Choroid plexus epithelial cell (primary cell): ENCODE data around the gene MEF2A.
"Not testable (repeated sequence)": the region's sequence is repeated elsewhere in the genome, so short reads cannot be mapped to it uniquely, and the experiment has no call there.

Source experiments
- DNase-seq: peaks from one replicate; pipeline ENCODE4 v3.0.0-alpha.2; 2010; ENCODE audit warnings: low read depth
- H3K4me3 ChIP-seq: 2 replicates; pipeline ENCODE4 v1.5.1; 2011; ENCODE audit warnings: low read depth, mild to moderate bottlenecking, control low read depth, low read length, moderate library complexity
- TF ChIP-seq, protein P1 (sequence below): conservative IDR thresholded peaks from 2 replicates; pipeline ENCODE4 v1.5.1; 2011; ENCODE audit warnings: low read depth, mild to moderate bottlenecking, control low read depth, inconsistent platforms, low read length, moderate library complexity

The MEF2A gene

DNA sequence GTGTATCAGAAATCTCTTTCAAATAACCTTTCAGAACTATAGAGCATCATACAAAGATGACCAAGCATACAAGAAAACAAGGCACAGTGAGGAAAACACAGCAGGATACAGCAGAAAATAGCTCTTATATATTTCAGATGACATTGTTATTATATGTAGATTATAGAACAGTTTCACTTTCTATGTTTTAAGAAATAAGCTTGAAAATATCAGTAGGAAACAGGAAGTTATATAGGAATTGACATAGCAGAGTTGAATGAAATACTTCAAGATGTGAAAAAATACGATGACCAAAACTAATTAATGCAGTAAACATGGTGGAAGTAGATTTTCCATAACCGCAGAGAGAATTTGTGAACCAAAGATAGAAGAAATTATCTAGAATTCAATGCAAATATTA is 92.2 kb downstream of the MEF2A start:
- no peak overlapping the region for H3K4me3 ChIP-seq
- DNase-seq: no peak
- TF ChIP-seq, protein P1, sequence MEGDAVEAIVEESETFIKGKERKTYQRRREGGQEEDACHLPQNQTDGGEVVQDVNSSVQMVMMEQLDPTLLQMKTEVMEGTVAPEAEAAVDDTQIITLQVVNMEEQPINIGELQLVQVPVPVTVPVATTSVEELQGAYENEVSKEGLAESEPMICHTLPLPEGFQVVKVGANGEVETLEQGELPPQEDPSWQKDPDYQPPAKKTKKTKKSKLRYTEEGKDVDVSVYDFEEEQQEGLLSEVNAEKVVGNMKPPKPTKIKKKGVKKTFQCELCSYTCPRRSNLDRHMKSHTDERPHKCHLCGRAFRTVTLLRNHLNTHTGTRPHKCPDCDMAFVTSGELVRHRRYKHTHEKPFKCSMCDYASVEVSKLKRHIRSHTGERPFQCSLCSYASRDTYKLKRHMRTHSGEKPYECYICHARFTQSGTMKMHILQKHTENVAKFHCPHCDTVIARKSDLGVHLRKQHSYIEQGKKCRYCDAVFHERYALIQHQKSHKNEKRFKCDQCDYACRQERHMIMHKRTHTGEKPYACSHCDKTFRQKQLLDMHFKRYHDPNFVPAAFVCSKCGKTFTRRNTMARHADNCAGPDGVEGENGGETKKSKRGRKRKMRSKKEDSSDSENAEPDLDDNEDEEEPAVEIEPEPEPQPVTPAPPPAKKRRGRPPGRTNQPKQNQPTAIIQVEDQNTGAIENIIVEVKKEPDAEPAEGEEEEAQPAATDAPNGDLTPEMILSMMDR: no peak

DNA sequence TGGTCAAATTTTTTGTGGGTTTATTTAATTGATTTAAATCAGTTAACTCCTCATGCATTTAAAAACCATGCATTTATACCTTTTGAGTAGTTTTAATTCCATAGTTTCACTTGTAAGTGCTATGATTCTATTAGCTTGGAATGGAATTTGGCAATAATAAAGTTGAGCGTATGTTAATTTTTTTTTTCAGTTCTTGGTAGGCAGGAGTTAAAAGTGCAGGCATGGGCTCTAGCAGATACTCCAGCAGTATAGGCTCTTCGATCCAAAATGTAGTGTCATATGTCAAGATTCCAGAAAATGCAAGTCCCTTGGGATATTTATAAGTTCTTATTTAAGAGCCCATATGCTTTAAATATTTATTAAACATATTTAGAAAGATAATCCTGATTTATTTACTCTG is 97.1 kb downstream of the MEF2A start:
- TF ChIP-seq, protein P1: no peak
- DNase-seq: no peak

DNA sequence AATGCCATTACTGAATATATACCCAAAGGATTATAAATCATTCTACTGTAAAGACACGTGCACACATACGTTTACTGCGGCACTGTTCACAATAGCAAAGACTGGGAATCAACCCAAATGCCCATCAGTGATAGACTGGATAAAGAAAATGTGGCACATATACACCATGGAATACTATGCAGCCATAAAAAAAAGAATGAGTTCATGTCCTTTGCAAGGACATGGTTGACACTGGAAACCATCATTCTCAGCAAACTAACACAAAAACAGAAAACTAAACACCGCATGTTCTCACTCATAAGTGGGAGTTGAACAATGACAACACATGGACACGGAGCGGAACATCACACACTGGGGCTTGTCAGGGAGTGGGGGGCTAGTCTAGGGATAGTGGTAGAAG is 100.3 kb downstream of the MEF2A start:
- not testable (repeated sequence) for DNase-seq

More for the DNA sequence above, 97.1 kb downstream of the MEF2A start:
- no peak overlapping the region for H3K4me3 ChIP-seq

DNA sequence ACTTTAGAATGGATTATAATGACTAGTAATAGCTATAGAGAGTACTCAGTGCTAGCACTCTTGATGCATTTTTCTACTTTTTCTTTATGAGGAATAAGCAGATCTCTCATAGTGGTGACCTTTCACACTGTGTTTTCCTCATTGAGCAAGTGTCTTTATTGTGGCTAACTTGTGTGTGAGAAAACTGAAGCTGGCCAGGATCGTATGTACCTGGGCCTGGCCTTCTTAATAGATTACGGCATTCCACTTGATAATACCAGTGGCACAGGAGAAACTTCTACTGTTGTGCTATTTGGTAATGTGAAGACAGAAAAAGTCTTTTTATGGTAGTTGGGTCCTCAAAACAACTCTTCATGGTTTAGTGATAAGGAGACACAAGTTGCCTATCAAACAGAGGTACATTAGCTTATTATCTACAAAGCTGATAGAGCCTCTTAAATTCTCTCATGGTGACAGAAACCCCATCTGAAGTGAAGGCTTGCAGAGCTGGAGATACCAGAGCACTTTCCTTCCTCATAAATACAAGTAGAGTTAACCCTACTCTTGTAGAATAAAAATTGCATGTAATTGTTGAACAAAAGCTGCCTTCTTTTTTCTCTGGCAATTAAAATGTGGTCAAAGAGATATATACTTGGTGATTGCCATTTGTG is 102.9 kb downstream of the MEF2A start:
- no peak overlapping the region for H3K4me3 ChIP-seq
- no peak for DNase-seq
- TF ChIP-seq, protein P1: no peak

More for the DNA sequence above, 100.3 kb downstream of the MEF2A start:
- not testable (repeated sequence) for H3K4me3 ChIP-seq

DNA sequence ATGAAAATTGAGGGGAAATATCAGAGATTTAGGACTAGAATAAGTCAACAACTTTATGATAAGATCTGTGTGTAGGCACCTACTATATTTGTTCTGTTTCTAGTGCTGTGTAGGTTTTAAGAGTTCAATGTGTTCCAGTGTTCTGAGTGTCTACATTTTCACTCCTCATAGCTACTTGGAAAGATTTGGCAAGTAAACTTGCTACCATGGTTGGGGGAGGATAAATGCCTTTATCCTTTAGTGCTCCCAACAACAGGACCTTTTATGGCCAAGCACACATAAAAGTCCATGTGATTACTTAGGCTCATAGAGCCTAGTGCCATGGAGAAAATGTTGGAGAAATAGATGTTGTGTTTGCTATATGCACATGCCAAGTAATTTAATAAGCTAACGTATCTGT is 103.5 kb downstream of the MEF2A start:
- no peak for DNase-seq
- TF ChIP-seq, protein P1: no peak
- H3K4me3 ChIP-seq: no peak overlapping the region

DNA sequence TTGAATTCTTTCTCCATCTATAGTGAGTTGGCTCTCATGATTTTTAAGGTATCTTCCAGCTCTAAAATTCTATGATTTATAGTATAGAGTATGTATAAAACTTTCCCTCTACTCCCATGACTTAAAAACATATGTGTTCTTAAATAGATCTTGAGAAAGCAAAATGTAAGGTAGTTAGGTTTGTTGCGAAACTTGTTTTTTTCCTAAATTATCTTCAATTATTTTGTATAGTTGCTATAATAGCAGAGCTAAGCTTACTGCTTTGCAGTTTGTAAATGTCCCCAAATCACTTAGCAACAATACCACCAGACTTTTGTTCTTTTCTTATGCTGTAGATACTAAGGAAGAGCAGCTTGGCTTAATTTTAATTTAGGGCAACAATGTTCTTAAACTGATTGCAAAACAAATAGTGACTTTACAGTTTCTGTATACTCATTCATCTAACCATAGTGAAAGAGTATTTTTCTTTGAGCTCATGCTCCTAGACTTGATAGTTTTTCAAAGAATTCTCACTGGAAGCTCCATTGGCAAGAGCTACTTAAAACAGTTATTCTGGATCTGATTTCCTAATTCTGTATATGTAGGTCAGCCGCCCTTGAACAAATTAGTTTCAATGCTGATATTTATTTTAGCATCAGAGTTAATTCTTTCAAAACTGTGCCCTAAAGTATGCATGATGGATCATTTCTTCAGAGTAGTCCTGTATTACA is 106.3 kb downstream of the MEF2A start:
- no peak overlapping the region for H3K4me3 ChIP-seq
- no peak for DNase-seq
- TF ChIP-seq, protein P1: no peak

DNA sequence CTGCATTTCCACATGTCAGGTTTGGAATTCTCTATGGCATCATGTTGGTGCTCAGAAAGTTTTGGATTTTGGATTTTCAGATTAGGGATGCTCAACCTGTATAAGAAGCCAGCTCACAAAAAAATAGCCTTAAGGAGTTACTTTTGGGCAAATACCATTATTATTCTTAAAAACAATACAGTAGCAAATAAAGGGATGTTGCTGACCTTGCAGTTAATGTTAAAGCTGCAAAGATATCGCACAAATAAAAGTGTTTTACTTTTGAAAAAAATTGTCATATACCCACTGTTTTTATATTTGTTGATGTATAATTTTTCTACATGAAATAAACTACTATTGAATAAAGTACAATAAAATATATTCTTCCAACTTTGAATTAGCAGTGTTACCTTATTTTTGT is 107.3 kb downstream of the MEF2A start:
- H3K4me3 ChIP-seq: no peak overlapping the region
- DNase-seq: no peak
- TF ChIP-seq, protein P1: no peak
